Thoracic aorta (tissue), 2 donors: ENCODE data around the gene LDLRAD4. TPM values are rescaled to one million over a fixed set of nuclear protein-coding genes. Genes with fewer than 3 reads are reported as not detected.

Experiments used
- ATAC-seq: fragments of 150-250 bp; one replicate; pipeline ENCODE4 v1.8.0; 2017; ENCODE audit warnings: low read depth; ENCODE audit not compliant: insufficient number of reproducible peaks, low FRiP score
- DNase-seq: peaks from one replicate; pipeline ENCODE4 v3.0.0-alpha.2; 2020; ENCODE audit warnings: low spot score
- H3K27ac ChIP-seq, 2 donors: fragments of 200-600 bp; sonication (generic); 1 replicate in 1 of 2; 2 replicates in 1 of 2; pipeline ENCODE4 v1.5.1; 2016; ENCODE audit warnings: mild to moderate bottlenecking in 2 of 2, moderate library complexity in 2 of 2
- H3K27me3 ChIP-seq: fragments of 200-600 bp; sonication (generic); replicated peaks from 2 replicates; pipeline ENCODE4 v1.6.0; 2016; ENCODE audit warnings: mild to moderate bottlenecking; ENCODE audit not compliant: insufficient read depth
- H3K36me3 ChIP-seq: fragments of 200-600 bp; sonication (generic); one replicate; pipeline ENCODE4 v1.5.1; 2016
- H3K4me1 ChIP-seq, 2 donors: fragments of 200-600 bp; sonication (generic); 1 replicate in 1 of 2; 2 replicates in 1 of 2; pipeline versions ENCODE4 v1.5.1 to v1.6.0; 2016; ENCODE audit warnings: low read depth in 2 of 2, mild to moderate bottlenecking in 1 of 2; ENCODE audit not compliant: control insufficient read depth in 1 of 2
- H3K4me3 ChIP-seq: fragments of 200-600 bp; sonication (generic); 2 replicates; pipeline ENCODE4 v1.5.1; 2016; ENCODE audit warnings: mild to moderate bottlenecking
- H3K9me3 ChIP-seq: fragments of 200-600 bp; sonication (generic); 2 replicates; pipeline ENCODE4 v1.5.1; 2016
- total RNA-seq, 2 donors: library from RNA; depleted of rRNA; stranded (reverse); fragments of >200 nt; gene quantifications; one replicate each; pipeline versions ENCODE4 v1.1.0 to v1.2.3, GENCODE V29; 2016
- TF ChIP-seq, protein P1 (sequence below): fragments of 200-600 bp; sonication (generic); IDR thresholded peaks from one replicate; pipeline ENCODE4 v1.5.1; 2019; ENCODE audit warnings: antibody characterized with exemption

Gene LDLRAD4
- total RNA-seq, 2 donors from 2014 or later = 98.4 to 135 TPM

GRCh38 chr18:13451661-13452387, 233.3 kb downstream of the LDLRAD4 start:
- no peak for DNase-seq
- peaks cover 25 to 71% of the 10 kb centered on the region in 2 donors for H3K4me1 ChIP-seq
- no peak for ATAC-seq

DNA sequence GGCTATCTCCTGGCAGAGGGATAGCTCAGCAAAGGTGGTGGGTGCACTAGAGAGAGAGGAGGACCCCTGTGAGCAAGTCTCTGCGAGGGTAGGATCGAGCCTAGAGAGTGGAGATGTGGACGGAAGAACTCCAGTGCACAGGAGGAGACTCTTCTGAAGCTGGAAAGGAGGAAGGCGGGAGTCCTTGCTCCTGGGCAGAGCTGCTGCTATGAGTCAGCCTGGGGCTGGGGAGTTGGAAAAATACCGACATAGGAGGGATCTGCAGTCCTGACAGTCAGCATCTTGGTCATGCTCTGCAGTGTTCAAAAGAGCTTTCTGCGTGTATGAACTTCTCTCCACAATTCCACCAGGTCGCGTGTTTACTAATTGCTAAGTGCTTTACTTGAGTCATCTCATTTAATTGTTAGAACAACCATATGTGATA, 233.8 kb downstream of the LDLRAD4 start:
- TF ChIP-seq, protein P1, sequence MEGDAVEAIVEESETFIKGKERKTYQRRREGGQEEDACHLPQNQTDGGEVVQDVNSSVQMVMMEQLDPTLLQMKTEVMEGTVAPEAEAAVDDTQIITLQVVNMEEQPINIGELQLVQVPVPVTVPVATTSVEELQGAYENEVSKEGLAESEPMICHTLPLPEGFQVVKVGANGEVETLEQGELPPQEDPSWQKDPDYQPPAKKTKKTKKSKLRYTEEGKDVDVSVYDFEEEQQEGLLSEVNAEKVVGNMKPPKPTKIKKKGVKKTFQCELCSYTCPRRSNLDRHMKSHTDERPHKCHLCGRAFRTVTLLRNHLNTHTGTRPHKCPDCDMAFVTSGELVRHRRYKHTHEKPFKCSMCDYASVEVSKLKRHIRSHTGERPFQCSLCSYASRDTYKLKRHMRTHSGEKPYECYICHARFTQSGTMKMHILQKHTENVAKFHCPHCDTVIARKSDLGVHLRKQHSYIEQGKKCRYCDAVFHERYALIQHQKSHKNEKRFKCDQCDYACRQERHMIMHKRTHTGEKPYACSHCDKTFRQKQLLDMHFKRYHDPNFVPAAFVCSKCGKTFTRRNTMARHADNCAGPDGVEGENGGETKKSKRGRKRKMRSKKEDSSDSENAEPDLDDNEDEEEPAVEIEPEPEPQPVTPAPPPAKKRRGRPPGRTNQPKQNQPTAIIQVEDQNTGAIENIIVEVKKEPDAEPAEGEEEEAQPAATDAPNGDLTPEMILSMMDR = no peak
- ATAC-seq (peak; percentile 89), DNase-seq (no peak)
- Histone ChIP-seq H3K9me3 (no peaks in the 10 kb centered on the region), H3K4me3 (peak overlapping the region; percentile 59), H3K36me3 (no peaks in the 10 kb centered on the region), H3K4me1 (peaks cover 25 to 65% of the 10 kb centered on the region in 2 donors), H3K27me3 (no peaks in the 10 kb centered on the region), H3K27ac (peak overlapping the region; percentile 71 to 84)

More at GRCh38 chr18:13451661-13452387, 233.3 kb downstream of the LDLRAD4 start:
- Histone ChIP-seq H3K27ac (peak overlapping the region; percentile 71 to 84), H3K36me3 (no peaks in the 10 kb centered on the region), H3K9me3 (no peaks in the 10 kb centered on the region), H3K27me3 (no peaks in the 10 kb centered on the region), H3K4me3 (peak overlapping the region; percentile 59)
- TF ChIP-seq, protein P1 = no peak

DNA sequence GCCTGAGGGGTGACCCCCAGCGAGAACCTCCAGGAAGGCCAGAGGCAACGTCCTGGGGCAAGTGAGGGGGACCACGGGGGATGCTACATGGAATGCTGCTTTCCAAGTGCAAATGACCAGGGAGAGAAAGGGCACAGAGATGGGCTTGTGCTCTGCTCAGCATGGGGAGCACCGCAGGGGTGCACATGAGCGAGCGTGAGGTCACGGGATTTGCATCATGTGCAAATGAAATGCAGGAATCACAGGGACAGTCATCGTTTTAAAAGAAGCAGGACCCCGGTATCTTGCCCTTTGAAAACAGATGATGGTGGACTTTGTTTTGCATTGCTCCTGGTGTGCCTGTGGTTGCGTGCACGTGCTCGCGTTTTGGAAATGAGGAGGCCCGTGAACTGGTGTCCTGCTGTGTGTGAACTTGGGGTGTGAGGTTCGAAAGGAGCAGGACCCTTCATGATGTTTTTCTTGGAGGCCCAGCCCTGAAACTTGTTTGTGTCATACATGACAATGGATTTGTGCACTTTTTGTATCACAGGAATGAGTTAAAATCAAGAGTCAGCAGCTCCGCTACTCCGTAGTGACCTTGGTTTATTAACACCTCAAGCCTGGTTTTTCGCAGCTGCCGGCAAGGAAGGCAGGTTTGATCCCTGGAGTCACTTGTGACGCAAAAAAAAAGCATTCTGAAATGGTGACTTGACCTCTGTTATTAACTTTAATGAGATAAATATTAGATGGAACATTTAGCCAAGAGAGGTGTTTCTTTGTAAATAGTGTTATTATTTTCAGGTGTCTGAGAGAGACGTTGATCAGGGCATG, 234.5 kb downstream of the LDLRAD4 start:
- DNase-seq (no peak), ATAC-seq (no peak)
- H3K36me3 ChIP-seq = no peaks in the 10 kb centered on the region
- peaks cover 23 to 61% of the 10 kb centered on the region in 2 donors for H3K4me1 ChIP-seq
- no peaks in the 10 kb centered on the region for H3K9me3 ChIP-seq
- peak overlapping the region; percentile 29 to 84 for H3K27ac ChIP-seq
- H3K27me3 ChIP-seq = no peaks in the 10 kb centered on the region
- TF ChIP-seq, protein P1 = no peak
- H3K4me3 ChIP-seq = no peak overlapping the region

GRCh38 chr18:13453714-13454113, 235.2 kb downstream of the LDLRAD4 start:
- DNase-seq = no peak
- no peaks in the 10 kb centered on the region for H3K9me3 ChIP-seq
- peaks cover 23 to 58% of the 10 kb centered on the region in 2 donors for H3K4me1 ChIP-seq
- peak overlapping the region; percentile 7 to 84 for H3K27ac ChIP-seq
- TF ChIP-seq, protein P1 = no peak
- no peaks in the 10 kb centered on the region for H3K27me3 ChIP-seq
- H3K4me3 ChIP-seq = peak overlapping the region; percentile 22
- no peak for ATAC-seq
- H3K36me3 ChIP-seq = no peaks in the 10 kb centered on the region
